ENCODE measurements around the gene OR5B17. TPM values are rescaled to one million over a fixed set of nuclear protein-coding genes. Genes with fewer than 3 reads are reported as not detected.

OR5B17 gene
- total and polyA plus RNA-seq, 10 donors = not detected

DNA sequence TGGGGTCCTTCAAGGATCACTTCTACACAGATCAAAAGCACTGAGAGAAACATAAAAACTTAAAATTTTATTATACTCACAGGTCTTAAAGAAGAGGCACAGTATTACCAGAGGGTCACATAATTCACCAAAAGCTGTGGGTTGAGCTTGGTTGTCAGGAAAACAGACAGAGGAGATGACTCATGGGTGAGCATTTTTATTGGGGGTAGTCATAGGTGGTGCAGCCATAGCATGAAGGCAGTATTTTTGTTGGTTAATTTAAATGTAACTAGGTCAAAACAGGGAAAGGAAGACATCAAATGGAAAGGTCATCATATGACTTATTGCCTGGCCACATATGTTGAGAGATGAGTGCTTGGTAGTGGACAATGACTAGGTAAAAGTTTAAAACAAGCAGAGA is 24.2 kb downstream of the OR5B17 start:
- DNase-seq = no peak
- Histone ChIP-seq H3K4me1 (no peaks in the 10 kb centered on the region), H3K27ac (no peak overlapping the region), H3K36me3 (no peaks in the 10 kb centered on the region), H3K27me3 (replicated peaks in 1 of 7) (peaks cover 0 to 6% (median 0%) of the 10 kb centered on the region in 7 donors), H3K9me3 (peaks cover 0 to 28% (median 17%) of the 10 kb centered on the region in 8 donors), H3K4me3 (no peak overlapping the region)
- TF ChIP-seq CTCF (IDR thresholded peaks at IDR 0.05 in 8 of 11, conservative IDR thresholded peaks at IDR 0.05 in 3 of 11) (no peak), POLR2AphosphoS5 (IDR thresholded peaks at IDR 0.05) (no peak), POLR2A (IDR thresholded peaks at IDR 0.05) (no peak)
- intact Hi-C loops (cut with DNase I; ENCODE audit: low total_unique reads) = no loop called here

GRCh38 chr11:58330861-58331260 is 28.0 kb downstream of the OR5B17 start:
- no peaks in the 10 kb centered on the region for H3K4me1 ChIP-seq
- DNase-seq = no peak
- WGBS, 5 donors = 81 to 89% (median 84%) methylated on average over 2 of the region's 2 CpGs
- H3K9me3 ChIP-seq = peaks cover 0 to 49% (median 33%) of the 10 kb centered on the region in 8 donors
- H3K27me3 ChIP-seq (replicated peaks in 1 of 7) = peaks cover 0 to 6% (median 0%) of the 10 kb centered on the region in 7 donors
- H3K4me3 ChIP-seq = no peak overlapping the region
- no peaks in the 10 kb centered on the region for H3K36me3 ChIP-seq
- TF ChIP-seq POLR2AphosphoS5 (IDR thresholded peaks at IDR 0.05) = no peak
- TF ChIP-seq CTCF (IDR thresholded peaks at IDR 0.05 in 8 of 11, conservative IDR thresholded peaks at IDR 0.05 in 3 of 11) = no peak
- TF ChIP-seq POLR2A (IDR thresholded peaks at IDR 0.05) = no peak
- no peak overlapping the region for H3K27ac ChIP-seq
- intact Hi-C loops (cut with DNase I; ENCODE audit: low total_unique reads) = no loop called here

- Histone ChIP-seq H3K27me3 (replicated peaks in 1 of 7) (peaks cover 0 to 5% (median 0%) of the 10 kb centered on the region in 7 donors), H3K36me3 (no peaks in the 10 kb centered on the region), H3K9me3 (no peaks in the 10 kb centered on the region), H3K4me1 (no peaks in the 10 kb centered on the region), H3K4me3 (no peak overlapping the region), H3K27ac (no peak overlapping the region)
- TF ChIP-seq POLR2AphosphoS5 (IDR thresholded peaks at IDR 0.05) (no peak), CTCF (IDR thresholded peaks at IDR 0.05 in 8 of 11, conservative IDR thresholded peaks at IDR 0.05 in 3 of 11) (no peak), POLR2A (IDR thresholded peaks at IDR 0.05) (no peak)
- WGBS, 5 donors = 43 to 66% (median 46%) methylated on average over 3 of the region's 3 CpGs
- intact Hi-C loops (cut with DNase I; ENCODE audit: low total_unique reads) = no loop called here
- DNase-seq = no peak
Observed at GRCh38 chr11:58318532-58318931, 40.3 kb downstream of the OR5B17 start.

- Histone ChIP-seq H3K9me3 (peaks cover 0 to 4% (median 0%) of the 10 kb centered on the region in 8 donors), H3K4me1 (no peaks in the 10 kb centered on the region), H3K36me3 (no peaks in the 10 kb centered on the region), H3K27ac (no peak overlapping the region), H3K27me3 (replicated peaks in 1 of 7) (peaks cover 0 to 5% (median 0%) of the 10 kb centered on the region in 7 donors), H3K4me3 (no peak overlapping the region)
- DNase-seq = no peak
- TF ChIP-seq POLR2AphosphoS5 (IDR thresholded peaks at IDR 0.05) (no peak), POLR2A (IDR thresholded peaks at IDR 0.05) (no peak), CTCF (IDR thresholded peaks at IDR 0.05 in 8 of 11, conservative IDR thresholded peaks at IDR 0.05 in 3 of 11) (no peak)
- intact Hi-C loops (cut with DNase I; ENCODE audit: low total_unique reads) = no loop called here
- WGBS, 5 donors = 71 to 84% (median 74%) methylated on average over 2 of the region's 2 CpGs
Observed at GRCh38 chr11:58316142-58316541, 42.7 kb downstream of the OR5B17 start.

Other genes with a start within 250 kb of the OR5B17 start
- gene OR9I1, start 233.5 kb downstream of the OR5B17 start, total RNA-seq = not detected
- gene OR9I1, start 233.5 kb downstream of the OR5B17 start, polyA plus RNA-seq = not detected
- gene OR9Q2, start 170.0 kb downstream of the OR5B17 start, total RNA-seq = not detected
- gene OR9Q2, start 170.0 kb downstream of the OR5B17 start, polyA plus RNA-seq = not detected
- gene OR1S2, start 154.9 kb downstream of the OR5B17 start, total RNA-seq = not detected
- not detected for gene OR1S2, start 154.9 kb downstream of the OR5B17 start, polyA plus RNA-seq
- not detected for gene OR1S1, start 146.3 kb downstream of the OR5B17 start, total RNA-seq
- not detected for gene OR1S1, start 146.3 kb downstream of the OR5B17 start, polyA plus RNA-seq
- not detected for gene OR10Q1, start 130.2 kb downstream of the OR5B17 start, total RNA-seq
- not detected for gene OR10Q1, start 130.2 kb downstream of the OR5B17 start, polyA plus RNA-seq
- not detected for gene OR10W1, start 90.8 kb downstream of the OR5B17 start, total RNA-seq
- not detected for gene OR10W1, start 90.8 kb downstream of the OR5B17 start, polyA plus RNA-seq
- gene OR5B3, start 47.8 kb upstream of the OR5B17 start, total RNA-seq = not detected
- gene OR5B3, start 47.8 kb upstream of the OR5B17 start, polyA plus RNA-seq = not detected
- gene OR5B2, start 69.1 kb upstream of the OR5B17 start, total RNA-seq = not detected
- under 1 TPM in 1 of 3 donors, not detected in 2; 0.08 TPM for gene OR5B2, start 69.1 kb upstream of the OR5B17 start, polyA plus RNA-seq
- not detected for gene OR5B12, start 83.2 kb upstream of the OR5B17 start, total RNA-seq
- under 1 TPM in 1 of 3 donors, not detected in 2; 0.08 TPM for gene OR5B12, start 83.2 kb upstream of the OR5B17 start, polyA plus RNA-seq
- 1 to 10 TPM in 1 of 7 donors, under 1 TPM in 2, not detected in 4; 0.40 to 2.6 (median 0.54) TPM for gene OR5B21, start 149.0 kb upstream of the OR5B17 start, total RNA-seq
- gene OR5B21, start 149.0 kb upstream of the OR5B17 start, polyA plus RNA-seq = not detected
- 10 to 100 TPM; 50.8 to 83.7 (median 65.9) TPM for gene LPXN, start 216.8 kb upstream of the OR5B17 start, total RNA-seq
- 10 to 100 TPM; 56.8 to 70.0 (median 62.3) TPM for gene LPXN, start 216.8 kb upstream of the OR5B17 start, polyA plus RNA-seq
- 10 to 100 TPM; 42.9 to 53.4 (median 49.4) TPM for gene ZFP91, start 220.0 kb upstream of the OR5B17 start, total RNA-seq
- gene ZFP91, start 220.0 kb upstream of the OR5B17 start, polyA plus RNA-seq = 10 to 100 TPM; 10.1 to 17.5 (median 10.2) TPM

All from spleen (tissue), 11 donors.